Measurements from ENCODE around the gene KIF3A. TPM values are rescaled to one million over a fixed set of nuclear protein-coding genes. Genes with fewer than 3 reads are reported as not detected.

The KIF3A gene
- total and polyA plus RNA-seq, 2 experiments from 2014 or later, result 5.4 to 10.5 TPM

DNA sequence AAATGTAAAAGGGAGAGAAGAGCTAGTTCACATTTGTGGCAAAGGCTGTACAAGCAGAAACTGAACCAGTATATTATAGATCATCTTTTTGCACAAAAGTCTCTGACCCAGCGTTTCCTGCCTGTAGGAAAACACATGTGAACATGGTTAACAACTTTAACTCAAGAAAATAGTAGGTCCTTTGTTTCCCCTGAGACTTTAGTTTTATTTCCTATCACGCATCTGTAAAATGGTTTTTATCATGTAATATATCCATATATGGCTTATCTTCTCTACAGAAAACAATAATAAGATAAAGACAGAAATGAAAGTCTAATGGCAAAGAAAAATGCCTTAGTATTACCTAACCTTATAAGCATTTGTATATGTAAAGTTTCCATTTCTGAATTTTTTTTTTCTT is 2.7 kb downstream of the KIF3A start:
- Histone ChIP-seq H3K27me3 (no peaks in the 10 kb centered on the region), H3K27ac (no peak overlapping the region), H3K9me3 (ENCODE audit: low read depth) (no peaks in the 10 kb centered on the region), H3K4me1 (ENCODE audit: low read depth) (peaks cover 5% of the 10 kb centered on the region), H3K4me3 (no peak overlapping the region), H3K36me3 (peaks cover 3% of the 10 kb centered on the region)
- no peak for TF ChIP-seq CTCF (IDR thresholded peaks at IDR 0.05; ENCODE audit: low read depth, low read length)
- DNase-seq (ENCODE audit: low read depth in 1 of 2, low spot score in 1 of 2), result no peak

DNA sequence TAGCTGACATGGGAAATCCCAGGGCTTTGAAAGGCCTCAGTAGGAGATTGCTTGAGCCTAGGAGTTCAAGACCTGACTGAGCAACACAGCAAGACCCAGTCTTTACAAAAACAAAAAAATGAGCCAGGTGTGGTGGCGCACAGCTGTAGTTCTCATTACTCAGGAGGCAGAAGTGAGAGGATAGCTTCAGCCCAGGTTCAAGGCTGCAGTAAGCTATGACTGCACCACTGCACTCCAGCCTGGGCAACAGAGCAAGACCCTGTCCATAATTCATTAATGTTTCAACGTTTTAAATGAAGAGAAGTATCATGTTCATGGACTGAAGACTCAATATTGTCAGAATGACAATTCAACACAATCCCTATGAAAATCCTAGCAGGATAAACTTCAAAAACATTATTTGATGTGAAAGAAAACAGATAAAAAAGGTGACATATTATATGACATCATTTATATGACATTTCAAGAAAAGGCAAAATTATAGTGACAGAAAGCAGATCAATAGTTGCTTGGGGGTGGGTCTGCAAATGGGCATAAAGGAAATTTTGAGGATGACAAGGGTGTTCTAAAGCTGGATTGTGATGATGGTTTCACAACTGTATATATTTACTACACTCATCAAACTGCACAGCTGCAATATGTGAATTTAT is 3.7 kb downstream of the KIF3A start:
- H3K27ac ChIP-seq, result no peak overlapping the region
- no peak for TF ChIP-seq CTCF (IDR thresholded peaks at IDR 0.05; ENCODE audit: low read depth, low read length)
- no peak overlapping the region for H3K4me3 ChIP-seq

DNA sequence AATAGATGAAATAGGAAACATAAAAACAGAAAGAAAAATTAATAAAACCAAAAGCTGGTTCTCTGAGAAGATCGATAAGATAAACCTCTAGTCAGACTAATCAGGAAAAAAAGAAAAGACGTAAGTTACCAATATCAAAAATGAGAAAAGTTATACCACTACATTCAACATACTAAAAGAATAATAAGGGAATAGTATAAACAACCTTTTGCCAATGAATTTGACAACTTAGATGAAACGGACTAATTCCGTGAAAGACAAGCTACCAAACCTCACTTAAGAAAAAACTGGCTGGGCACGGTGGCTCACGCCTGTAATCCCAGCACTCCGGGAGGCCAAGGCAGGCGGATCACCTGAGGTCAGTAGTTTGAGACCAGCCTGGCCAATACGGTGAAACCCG is 7.5 kb downstream of the KIF3A start:
- no peak for DNase-seq (ENCODE audit: low read depth in 1 of 2, low spot score in 1 of 2)

More for the DNA sequence above, 3.7 kb downstream of the KIF3A start:
- Histone ChIP-seq H3K4me1 (ENCODE audit: low read depth) (peaks cover 5% of the 10 kb centered on the region), H3K9me3 (ENCODE audit: low read depth) (no peaks in the 10 kb centered on the region), H3K27me3 (no peaks in the 10 kb centered on the region), H3K36me3 (peaks cover 3% of the 10 kb centered on the region)
- no peak for DNase-seq (ENCODE audit: low read depth in 1 of 2, low spot score in 1 of 2)

DNA sequence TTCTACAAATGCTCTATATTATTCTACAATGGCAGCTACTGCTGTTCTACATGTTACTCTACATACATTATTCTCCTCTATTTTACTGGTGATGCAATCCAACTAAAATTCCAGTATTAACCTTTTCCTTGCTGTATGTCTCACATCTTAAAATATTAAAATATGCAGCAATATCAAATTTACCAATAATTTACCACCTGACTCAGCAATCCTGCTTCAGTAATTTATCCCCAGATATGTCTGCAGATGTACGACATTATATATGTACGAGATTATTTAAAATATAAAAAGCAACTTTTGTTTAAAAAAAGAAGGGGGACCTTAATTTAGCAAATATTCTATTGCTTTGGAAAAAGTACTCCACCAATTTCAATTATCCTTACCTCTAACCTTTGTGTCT is 11.6 kb downstream of the KIF3A start:
- H3K27me3 ChIP-seq, result no peaks in the 10 kb centered on the region
- no peaks in the 10 kb centered on the region for H3K4me1 ChIP-seq (ENCODE audit: low read depth)
- no peak overlapping the region for H3K4me3 ChIP-seq
- no peak for TF ChIP-seq CTCF (IDR thresholded peaks at IDR 0.05; ENCODE audit: low read depth, low read length)
- peaks cover 3% of the 10 kb centered on the region for H3K36me3 ChIP-seq
- H3K9me3 ChIP-seq (ENCODE audit: low read depth), result no peaks in the 10 kb centered on the region
- no peak overlapping the region for H3K27ac ChIP-seq
- DNase-seq (ENCODE audit: low read depth in 1 of 2, low spot score in 1 of 2), result no peak

More for the DNA sequence above, 7.5 kb downstream of the KIF3A start:
- Histone ChIP-seq H3K27me3 (no peaks in the 10 kb centered on the region), H3K36me3 (peaks cover 6% of the 10 kb centered on the region), H3K4me3 (no peak overlapping the region), H3K9me3 (ENCODE audit: low read depth) (no peaks in the 10 kb centered on the region), H3K27ac (no peak overlapping the region), H3K4me1 (ENCODE audit: low read depth) (no peaks in the 10 kb centered on the region)
- no peak for TF ChIP-seq CTCF (IDR thresholded peaks at IDR 0.05; ENCODE audit: low read depth, low read length)

GRCh38 chr5:132718544-132719312 is 18.6 kb downstream of the KIF3A start:
- H3K27ac ChIP-seq, result no peak overlapping the region
- no peaks in the 10 kb centered on the region for H3K9me3 ChIP-seq (ENCODE audit: low read depth)
- no peaks in the 10 kb centered on the region for H3K36me3 ChIP-seq
- no peaks in the 10 kb centered on the region for H3K27me3 ChIP-seq
- H3K4me3 ChIP-seq, result no peak overlapping the region
- no peak for TF ChIP-seq CTCF (IDR thresholded peaks at IDR 0.05; ENCODE audit: low read depth, low read length)
- DNase-seq (ENCODE audit: low read depth in 1 of 2, low spot score in 1 of 2), result no peak
- no peaks in the 10 kb centered on the region for H3K4me1 ChIP-seq (ENCODE audit: low read depth)
